Colonic mucosa (tissue), 4 donors: ENCODE data around the gene CYBRD1. TPM values are rescaled to one million over a fixed set of nuclear protein-coding genes. Genes with fewer than 3 reads are reported as not detected.
"Not testable (repeated sequence)": the region's sequence is repeated elsewhere in the genome, so short reads cannot be mapped to it uniquely, and the experiment has no call there.

Experiments used
- DNase-seq: peaks from one replicate; pipeline ENCODE4 v3.0.0-alpha.2; 2020
- H3K27ac ChIP-seq: fragments of 200-600 bp; one replicate; pipeline ENCODE4 v1.8.0; 2021
- H3K27me3 ChIP-seq: fragments of 200-600 bp; one replicate; pipeline ENCODE4 v1.8.0; 2021
- H3K36me3 ChIP-seq: fragments of 200-600 bp; one replicate; pipeline ENCODE4 v1.8.0; 2021
- H3K4me1 ChIP-seq: fragments of 200-600 bp; one replicate; pipeline ENCODE4 v1.8.0; 2021; ENCODE audit warnings: mild to moderate bottlenecking
- H3K4me3 ChIP-seq: fragments of 200-600 bp; one replicate; pipeline ENCODE4 v1.8.0; 2021
- H3K9ac ChIP-seq, 2 donors: one replicate each; pipeline ENCODE4 v1.7.0; 2013; ENCODE audit warnings: control low read depth in 2 of 2, low read depth in 2 of 2, low read length in 2 of 2
- H3K9me3 ChIP-seq: fragments of 200-600 bp; one replicate; pipeline ENCODE4 v1.8.0; 2021
- CTCF ChIP-seq: fragments of 200-600 bp; IDR thresholded peaks from one replicate; pipeline ENCODE4 v1.8.0; 2022; ENCODE audit warnings: antibody characterized with exemption, mild to moderate bottlenecking
- intact Hi-C: fragments of 100-400 bp; cut with DNase I; formaldehyde crosslinking; loops from one replicate; pipeline ENCODE4 v1.14.1; 2022
- total RNA-seq, 2 donors: library from RNA; stranded (reverse); fragmentation: NEBNext Ultra II Directional in 1 of 2; extraction: Animal tissue kit (Norgen Biotek cat#: 25700) in 1 of 2; gene quantifications; one replicate each; pipeline ENCODE4 v1.2.1, GENCODE V29; 2021
- donor health status: healthy.
- donor health status: DM: no; HTN: no; CAD: no.
- donor health status: DM: no; HTN: no; CAD: no.

CYBRD1 gene
- total RNA-seq, 2 donors from 2014 or later, result 12.4 to 35.6 TPM

- intact Hi-C loops, result no loop called here
- no peak for DNase-seq
- no peak overlapping the region for H3K27ac ChIP-seq
- no peak for TF ChIP-seq CTCF
- no peak overlapping the region for H3K9ac ChIP-seq
- H3K27me3 ChIP-seq, result no peaks in the 10 kb centered on the region
- no peaks in the 10 kb centered on the region for H3K36me3 ChIP-seq
- no peak overlapping the region for H3K4me3 ChIP-seq
- H3K9me3 ChIP-seq, result no peaks in the 10 kb centered on the region
- H3K4me1 ChIP-seq, result no peaks in the 10 kb centered on the region
Observed at GRCh38 chr2:171533331-171533730, 11.1 kb downstream of the CYBRD1 start.

GRCh38 chr2:171535528-171535927 is 13.3 kb downstream of the CYBRD1 start:
- H3K36me3 ChIP-seq, result not testable (repeated sequence)

GRCh38 chr2:171540437-171540836 is 18.2 kb downstream of the CYBRD1 start:
- no peaks in the 10 kb centered on the region for H3K4me1 ChIP-seq
- no peak overlapping the region for H3K27ac ChIP-seq
- no peaks in the 10 kb centered on the region for H3K27me3 ChIP-seq

More at GRCh38 chr2:171535528-171535927, 13.3 kb downstream of the CYBRD1 start:
- H3K9me3 ChIP-seq, H3K4me3 ChIP-seq, intact Hi-C loops, H3K27ac ChIP-seq, DNase-seq, H3K27me3 ChIP-seq, H3K9ac ChIP-seq, H3K4me1 ChIP-seq: not testable (repeated sequence)

GRCh38 chr2:171541202-171541887 is 19.1 kb downstream of the CYBRD1 start:
- Histone ChIP-seq H3K27me3 (no peaks in the 10 kb centered on the region), H3K4me1 (no peaks in the 10 kb centered on the region), H3K9me3 (no peaks in the 10 kb centered on the region), H3K9ac (no peak overlapping the region), H3K36me3 (no peaks in the 10 kb centered on the region), H3K4me3 (no peak overlapping the region), H3K27ac (no peak overlapping the region)
- intact Hi-C loops, result no loop called here
- TF ChIP-seq CTCF, result no peak
- DNase-seq, result no peak

More at GRCh38 chr2:171540437-171540836, 18.2 kb downstream of the CYBRD1 start:
- intact Hi-C loops, result no loop called here
- no peak for DNase-seq
- no peak overlapping the region for H3K4me3 ChIP-seq
- H3K9ac ChIP-seq, result no peak overlapping the region
- H3K9me3 ChIP-seq, result no peaks in the 10 kb centered on the region
- TF ChIP-seq CTCF, result no peak
- H3K36me3 ChIP-seq, result no peaks in the 10 kb centered on the region

GRCh38 chr2:171545086-171545485 is 22.8 kb downstream of the CYBRD1 start:
- no peaks in the 10 kb centered on the region for H3K36me3 ChIP-seq
- intact Hi-C loops, result no loop called here
- DNase-seq, result no peak

More at GRCh38 chr2:171545086-171545485, 22.8 kb downstream of the CYBRD1 start:
- H3K9me3 ChIP-seq, result no peaks in the 10 kb centered on the region
- H3K27ac ChIP-seq, result no peak overlapping the region
- no peak overlapping the region for H3K4me3 ChIP-seq
- no peaks in the 10 kb centered on the region for H3K27me3 ChIP-seq
- no peak for TF ChIP-seq CTCF
- no peak overlapping the region for H3K9ac ChIP-seq
- H3K4me1 ChIP-seq, result no peaks in the 10 kb centered on the region
